Endothelial cell of umbilical vein (primary cell): Measurements from ENCODE around the gene PKN3. TPM values are rescaled to one million over a fixed set of nuclear protein-coding genes. Genes with fewer than 3 reads are reported as not detected.
A peak's percentile ranks its signal among the peaks of the same experiment; 100 is the strongest.

Source experiments
- Bru-seq: library from RNA; stranded (reverse); fragments of 400-500 nt; gene quantifications from one replicate; lab custom pipeline; 2021; lab: Mats Ljungman, UMichigan
- BruChase-seq, 2 experiments: library from RNA; stranded (reverse); fragments of 400-500 nt; gene quantifications; one replicate each; lab custom pipeline; 2021; lab: Mats Ljungman, UMichigan
- BruUV-seq: library from RNA; stranded (reverse); fragments of 400-500 nt; replicated peaks from 2 replicates; lab custom pipeline; 2021; lab: Mats Ljungman, UMichigan
- CTCF ChIA-PET: fragments of 300-600, 350-600 bp; sonication (Branson Sonifier 250); formaldehyde crosslinking; loops from one replicate; lab custom pipeline; 2021; ENCODE audit warnings: antibody characterized with exemption, inconsistent platforms; lab: Charles Lee
- POLR2A ChIA-PET: fragments of 300-600, 350-600 bp; sonication (Branson Sonifier 250); formaldehyde crosslinking; loops from one replicate; lab custom pipeline; 2021; ENCODE audit warnings: antibody characterized with exemption, inconsistent platforms; lab: Charles Lee
- DNase-seq: peaks from one replicate; pipeline ENCODE4 v3.0.0-alpha.2; 2011; ENCODE audit warnings: low read depth, low spot score
- FAIRE-seq: peaks from 2 replicates; lab custom pipeline; 2011; peaks lifted over from hg19 to GRCh38; lab: Jason Lieb, UNC
- H2AFZ ChIP-seq: 2 replicates; pipeline ENCODE4 v1.6.0; 2012; ENCODE audit warnings: low read depth, low read length, control low read depth, inconsistent platforms
- H3K27ac ChIP-seq: 2 replicates; pipeline ENCODE4 v1.5.1; 2011; ENCODE audit warnings: low read depth, mild to moderate bottlenecking, control low read depth, low read length, moderate library complexity; ENCODE audit not compliant: insufficient read depth
- H3K27me3 ChIP-seq, 2 experiments: 2 replicates each; pipeline versions ENCODE4 v1.6.0 to v1.6.1; 2011; ENCODE audit warnings: low read length in 2 of 2, mixed read lengths in 1 of 2; ENCODE audit not compliant: control insufficient read depth in 2 of 2, insufficient read depth in 2 of 2
- H3K36me3 ChIP-seq, 2 experiments: 2 replicates in 1 of 2; 3 replicates in 1 of 2; pipeline ENCODE4 v1.5.1; 2011; ENCODE audit warnings: low read length in 2 of 2, mild to moderate bottlenecking in 1 of 2, moderate library complexity in 1 of 2; ENCODE audit not compliant: control insufficient read depth in 2 of 2, insufficient read depth in 2 of 2; ENCODE audit errors: extremely low read depth in 1 of 2
- H3K4me1 ChIP-seq: 3 replicates; pipeline ENCODE4 v1.5.1; 2011; ENCODE audit warnings: mild to moderate bottlenecking, low read length; ENCODE audit not compliant: control insufficient read depth, insufficient read depth; ENCODE audit errors: extremely low read depth
- H3K4me2 ChIP-seq: 2 replicates; pipeline ENCODE4 v1.6.1; 2011; ENCODE audit warnings: low read length, control low read depth, mixed read lengths; ENCODE audit not compliant: insufficient read depth
- H3K4me3 ChIP-seq, 3 experiments: fragments of 200-600 bp in 1 of 3; sonication (generic), shearing (Covaris generic) in 1 of 3; replicated peaks in 1 of 3; 2 replicates each; pipeline ENCODE4 v1.5.1; 2011 to 2016; ENCODE audit warnings: control low read depth in 3 of 3, low read length in 3 of 3, mild to moderate bottlenecking in 2 of 3, inconsistent platforms in 1 of 3, low read depth in 1 of 3, moderate library complexity in 1 of 3; ENCODE audit not compliant: insufficient read depth in 1 of 3
- H3K79me2 ChIP-seq: 2 replicates; pipeline ENCODE4 v1.6.0; 2012; ENCODE audit warnings: low read length, inconsistent platforms; ENCODE audit not compliant: control insufficient read depth, insufficient read depth
- H3K9ac ChIP-seq: replicated peaks from 2 replicates; pipeline ENCODE3; 2011; ENCODE audit warnings: low read length, control low read depth; ENCODE audit not compliant: insufficient read depth; ENCODE audit errors: extremely low read depth
- H3K9me1 ChIP-seq: replicated peaks from 3 replicates; pipeline ENCODE4 v1.6.0; 2011; ENCODE audit warnings: mild to moderate bottlenecking, low read length; ENCODE audit not compliant: control insufficient read depth, insufficient read depth; ENCODE audit errors: extremely low read depth
- H3K9me3 ChIP-seq: replicated peaks from 2 replicates; pipeline ENCODE4 v1.5.1; 2012; ENCODE audit warnings: low read length, inconsistent platforms; ENCODE audit not compliant: control insufficient read depth, insufficient read depth
- H4K20me1 ChIP-seq: replicated peaks from 2 replicates; pipeline ENCODE3; 2011; ENCODE audit warnings: mild to moderate bottlenecking, low read length; ENCODE audit not compliant: control insufficient read depth, insufficient read depth; ENCODE audit errors: extremely low read depth
- CTCF ChIP-seq, 2 donors: IDR thresholded peaks; 1 replicate in 1 of 2; 2 replicates in 1 of 2; pipeline ENCODE4 v1.5.1; 2011; ENCODE audit warnings: low read length in 2 of 2, mild to moderate bottlenecking in 2 of 2, moderate library complexity in 2 of 2, control low read depth in 1 of 2, inconsistent platforms in 1 of 2, low read depth in 1 of 2; ENCODE audit not compliant: insufficient read depth in 1 of 2; ENCODE audit errors: extremely low read depth in 1 of 2
- EZH2 ChIP-seq: IDR thresholded peaks from 2 replicates; pipeline ENCODE4 v1.6.1; 2012; ENCODE audit warnings: borderline replicate concordance, low read depth, mild to moderate bottlenecking, moderate library complexity, low read length, inconsistent platforms; ENCODE audit not compliant: severe bottlenecking
- FOS ChIP-seq: IDR thresholded peaks from 2 replicates; pipeline ENCODE4 v1.6.1; 2011; ENCODE audit warnings: mild to moderate bottlenecking, low read length, moderate library complexity, borderline replicate concordance; ENCODE audit not compliant: insufficient read depth
- GATA2 ChIP-seq: IDR thresholded peaks from 2 replicates; pipeline ENCODE4 v1.7.0; 2011; ENCODE audit warnings: low read depth, mild to moderate bottlenecking, moderate library complexity, mixed read lengths, low read length; ENCODE audit not compliant: insufficient read length, insufficient read depth
- JUN ChIP-seq: IDR thresholded peaks from 2 replicates; pipeline ENCODE4 v1.6.1; 2011; ENCODE audit warnings: borderline replicate concordance, low read depth; ENCODE audit not compliant: insufficient read length, insufficient read depth
- MAX ChIP-seq: IDR thresholded peaks from 2 replicates; pipeline ENCODE4 v1.6.1; 2011; ENCODE audit not compliant: insufficient read depth, insufficient read length
- MYC ChIP-seq: IDR thresholded peaks from one replicate; pipeline ENCODE4 v1.6.1; 2011; ENCODE audit warnings: mild to moderate bottlenecking, low read depth, low read length
- POLR2A ChIP-seq: IDR thresholded peaks from 2 replicates; pipeline ENCODE4 v1.6.1; 2012; ENCODE audit warnings: low read depth, mild to moderate bottlenecking, control low read depth, low read length
- POLR2AphosphoS5 ChIP-seq: IDR thresholded peaks from 2 replicates; pipeline ENCODE4 v1.6.1; 2012; ENCODE audit warnings: low read depth, mild to moderate bottlenecking, control low read depth, low read length, moderate library complexity; ENCODE audit not compliant: insufficient read depth
- dilution Hi-C: fragments of 300-500 bp; cut with MboI; formaldehyde crosslinking; loops from one replicate; pipeline ENCODE4 v1.15.0; 2019; ENCODE audit warnings: low sequenced_read_pairs; ENCODE audit not compliant: extremely low pct_ligation_motif_present
- intact Hi-C: fragments of 100-400 bp; cut with micrococcal nuclease; formaldehyde crosslinking; loops from one replicate; pipeline ENCODE4 v1.10.0; 2022
- long read RNA-seq: library from polyadenylated mRNA; stranded (forward); transcript quantifications from one replicate; pipeline ENCODE4 v2.0.0, GENCODE V29; 2021
- polyA minus RNA-seq, 3 experiments: library from RNA; depleted of rRNA, polyadenylated mRNA; stranded (reverse); fragments of >200 nt; gene quantifications; 1 replicate in 1 of 3; 2 replicates in 2 of 3; pipeline ENCODE4 v1.2.3, GENCODE V29; 2011
- polyA plus RNA-seq, 4 experiments: library from polyadenylated mRNA; depleted of rRNA in 3 of 4; stranded (reverse) in 3 of 4; unstranded in 1 of 4; fragments of >200 nt; gene quantifications; 2 replicates each; pipeline versions ENCODE4 v1.2.1 to v1.2.3, GENCODE V29; 2011 to 2012; ENCODE audit warnings: missing spikeins in 1 of 4
- total RNA-seq: library from RNA; stranded (reverse); gene quantifications from 2 replicates; pipeline ENCODE4 v1.2.3, GENCODE V29; 2021

Gene PKN3
- 39.3 and 40.4 TPM in 2 replicates for total RNA-seq
- polyA plus RNA-seq, result 27.0 and 29.5 TPM in 2 replicates
- polyA plus RNA-seq (2011; cell fraction: cytosol; rRNA removed), result 23.3 and 25.2 TPM in 2 replicates
- 78.3 and 78.6 TPM in 2 replicates for polyA plus RNA-seq (2011; cell fraction: nucleus; rRNA removed)
- polyA plus RNA-seq (2012), result 25.5 and 27.3 TPM in 2 replicates
- polyA minus RNA-seq, result 17.7 and 28.9 TPM in 2 replicates
- polyA minus RNA-seq (2011; cell fraction: cytosol; rRNA and poly(A)+ RNA removed), result 44.7 TPM
- polyA minus RNA-seq (2011; cell fraction: nucleus; rRNA and poly(A)+ RNA removed), result 13.8 and 18.9 TPM in 2 replicates
- percentile 51 among the genes with signal in this experiment for Bru-seq, nascent RNA
- BruChase-seq, experiment 1, labeled RNA remaining after a 6-hour chase, result percentile 74 among the genes with signal in this experiment
- percentile 68 among the genes with signal in this experiment for BruChase-seq, experiment 2, labeled RNA remaining after a 2-hour chase
- long read RNA-seq, transcript PKN3-201 (22 exons, 3,375 nt), result major isoform, 46 of 117 reads
- long read RNA-seq, partial matches to known transcripts, result 24 of 117 reads
- long read RNA-seq, other reads (novel, unspliced or antisense), result 47 of 117 reads

GRCh38 chr9:128702445-128702948 lies at the start of gene PKN3:
Gene PKN3 (plus strand): TSS chr9:128702503. CDS start chr9:128702916, 413 bp downstream.
- peak within 1 kb of the TSS; percentile 68 for H3K4me2 ChIP-seq
- no peaks in the 10 kb centered on the region for H3K9me3 ChIP-seq
- intact Hi-C loops, result loop anchor here (1.0 kb wide), 2 partner anchors 13 to 67 kb away; partner anchors contain the start of gene SET
- H3K27ac ChIP-seq, result peak within 1 kb of the TSS; percentile 38
- POLR2A ChIA-PET, result no interaction called here
- peak within 1 kb of the TSS; percentile 83 for H2AFZ ChIP-seq
- no peaks in the 10 kb centered on the region for H3K9me1 ChIP-seq
- CTCF ChIA-PET, result interaction anchor here (0.6 to 1.3 kb wide), 22 partner anchors 8 to 379 kb away, joined by 3 to 18 read pairs (median 4); partner anchors contain the start of genes DOLPP1, SET and ZDHHC12
- H3K9ac ChIP-seq, result peak within 1 kb of the TSS; percentile 70
- DNase-seq, result peak; percentile 83
- H3K4me1 ChIP-seq, result peaks cover 14% of the 10 kb centered on the region
- peaks cover 10% of the 10 kb centered on the region for H3K79me2 ChIP-seq
- dilution Hi-C loops, result no loop called here
- TF ChIP-seq FOS (no peak), MYC (no peak), POLR2A (peak; percentile 69), MAX (no peak), EZH2 (no peak), POLR2AphosphoS5 (peak; percentile 67), GATA2 (no peak), CTCF (IDR thresholded peaks at IDR 0.05; ENCODE audit: extremely low read depth in 1 of 2, insufficient read depth in 1 of 2, low read depth in 1 of 2, low read length in 2 of 2) (peak; percentile 95 to 97), JUN (no peak)
- H3K27me3 ChIP-seq, result no peaks in the 10 kb centered on the region
- H3K36me3 ChIP-seq, result peaks cover 2 to 4% of the 10 kb centered on the region in 2 experiments
- H3K4me3 ChIP-seq, result peak within 1 kb of the TSS; percentile 68 to 80 (median 71)
- peak; percentile 8 for FAIRE-seq
- BruUV-seq, result no TSS peak
- H4K20me1 ChIP-seq, result no peaks in the 10 kb centered on the region
